Astrocyte (in vitro differentiated cells and primary cell): ENCODE data around the gene SH3BP4.

Source experiments
- EZH2 ChIP-seq: IDR thresholded peaks from 2 replicates; pipeline ENCODE4 v1.6.1; 2012; ENCODE audit warnings: mild to moderate bottlenecking, low read length, inconsistent platforms; ENCODE audit not compliant: insufficient read depth
- TF ChIP-seq, protein P1 (sequence below): IDR thresholded peaks from 2 replicates; pipeline ENCODE4 v1.5.1; 2011; ENCODE audit warnings: low read depth, mild to moderate bottlenecking, inconsistent platforms, low read length, moderate library complexity; ENCODE audit not compliant: insufficient read depth

DNA sequence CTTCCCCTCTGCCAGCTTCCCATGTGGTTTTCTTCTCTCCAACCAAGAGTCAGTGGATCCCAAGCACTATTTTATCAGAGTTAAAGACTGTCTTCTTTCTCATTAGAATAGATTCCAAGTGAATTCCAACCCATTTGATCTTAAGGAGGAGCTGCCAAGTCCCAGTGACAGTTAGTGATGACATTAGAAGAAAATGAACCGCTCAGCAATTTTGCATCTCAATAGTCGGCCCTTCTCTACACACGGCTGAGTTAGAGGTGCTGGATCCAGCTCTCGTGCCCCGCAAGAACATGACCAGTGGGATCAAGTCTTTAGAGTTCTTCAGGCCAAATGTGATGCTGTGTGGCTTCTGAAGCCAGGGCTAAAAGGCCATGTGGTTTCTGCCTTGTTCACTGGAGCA is 132.6 kb downstream of the SH3BP4 start:
- TF ChIP-seq, protein P1, sequence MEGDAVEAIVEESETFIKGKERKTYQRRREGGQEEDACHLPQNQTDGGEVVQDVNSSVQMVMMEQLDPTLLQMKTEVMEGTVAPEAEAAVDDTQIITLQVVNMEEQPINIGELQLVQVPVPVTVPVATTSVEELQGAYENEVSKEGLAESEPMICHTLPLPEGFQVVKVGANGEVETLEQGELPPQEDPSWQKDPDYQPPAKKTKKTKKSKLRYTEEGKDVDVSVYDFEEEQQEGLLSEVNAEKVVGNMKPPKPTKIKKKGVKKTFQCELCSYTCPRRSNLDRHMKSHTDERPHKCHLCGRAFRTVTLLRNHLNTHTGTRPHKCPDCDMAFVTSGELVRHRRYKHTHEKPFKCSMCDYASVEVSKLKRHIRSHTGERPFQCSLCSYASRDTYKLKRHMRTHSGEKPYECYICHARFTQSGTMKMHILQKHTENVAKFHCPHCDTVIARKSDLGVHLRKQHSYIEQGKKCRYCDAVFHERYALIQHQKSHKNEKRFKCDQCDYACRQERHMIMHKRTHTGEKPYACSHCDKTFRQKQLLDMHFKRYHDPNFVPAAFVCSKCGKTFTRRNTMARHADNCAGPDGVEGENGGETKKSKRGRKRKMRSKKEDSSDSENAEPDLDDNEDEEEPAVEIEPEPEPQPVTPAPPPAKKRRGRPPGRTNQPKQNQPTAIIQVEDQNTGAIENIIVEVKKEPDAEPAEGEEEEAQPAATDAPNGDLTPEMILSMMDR, result no peak
- TF ChIP-seq EZH2, result no peak
